Upper lobe of left lung (tissue), 4 donors: Measurements from ENCODE around the gene TRIM66.

Source experiments
- CTCF ChIP-seq, 6 experiments: fragments of 450-650 bp in 4 of 6; fragments of 200-600 bp in 2 of 6; sonication (generic) in 2 of 6; IDR thresholded peaks; one replicate each; pipeline ENCODE4 v1.5.1; 2016 to 2019; ENCODE audit warnings: antibody characterized with exemption in 6 of 6
- EP300 ChIP-seq, 4 donors: sonication (generic); formaldehyde crosslinking; IDR thresholded peaks; one replicate each; pipeline ENCODE4 v1.5.1; 2017; ENCODE audit warnings: antibody characterized with exemption in 4 of 4, control low read depth in 2 of 4
- POLR2A ChIP-seq, 4 donors: fragments of 450-650 bp; IDR thresholded peaks; one replicate each; pipeline ENCODE4 v1.5.1; 2016 to 2017; ENCODE audit warnings: antibody characterized with exemption in 4 of 4, mild to moderate bottlenecking in 2 of 4
- POLR2AphosphoS5 ChIP-seq, 2 donors: sonication (generic); formaldehyde crosslinking; IDR thresholded peaks; one replicate each; pipeline ENCODE4 v1.5.1; 2017; ENCODE audit warnings: antibody characterized with exemption in 2 of 2

- TF ChIP-seq CTCF (IDR thresholded peaks at IDR 0.05) (no peak), POLR2A (IDR thresholded peaks at IDR 0.05) (no peak), POLR2AphosphoS5 (IDR thresholded peaks at IDR 0.05) (no peak), EP300 (IDR thresholded peaks at IDR 0.05) (no peak)
Measured at GRCh38 chr11:8699903-8700302, 17.4 kb upstream of the TRIM66 start.
